GM23338 (cell line): ENCODE data around the gene SERPINB8. TPM values are rescaled to one million over a fixed set of nuclear protein-coding genes. Genes with fewer than 3 reads are reported as not detected.

Experiments used
- ETS1 ChIP-seq: IDR thresholded peaks from 2 replicates; pipeline ENCODE4 v1.6.1; 2016; ENCODE audit warnings: antibody characterized with exemption
- EZH2 ChIP-seq: fragments of 200-600 bp; sonication (generic); IDR thresholded peaks from one replicate; pipeline ENCODE4 v1.8.0; 2017; ENCODE audit warnings: antibody characterized with exemption, mild to moderate bottlenecking, low read depth; ENCODE audit not compliant: unreplicated experiment
- EZH2phosphoT487 ChIP-seq: fragments of 200-600 bp; sonication (generic); IDR thresholded peaks from one replicate; pipeline ENCODE4 v1.8.1; 2018; ENCODE audit warnings: antibody characterized with exemption; ENCODE audit not compliant: unreplicated experiment
- JUNB ChIP-seq: IDR thresholded peaks from one replicate; pipeline ENCODE4 v1.6.1; 2016; ENCODE audit warnings: antibody characterized with exemption; ENCODE audit not compliant: unreplicated experiment
- NANOG ChIP-seq: IDR thresholded peaks from 2 replicates; pipeline ENCODE4 v1.6.1; 2016; ENCODE audit warnings: antibody characterized with exemption, borderline replicate concordance
- ZNF331 ChIP-seq: fragments of 250-450 bp; sonication (Bioruptor Pico); IDR thresholded peaks from 2 replicates; pipeline ENCODE4 v1.5.0; 2020; ENCODE audit warnings: low read depth, mild to moderate bottlenecking, moderate library complexity
- ZNF462 ChIP-seq: fragments of 250-450 bp; sonication (Bioruptor Pico); IDR thresholded peaks from 2 replicates; pipeline ENCODE4 v1.5.0; 2020; ENCODE audit warnings: mild to moderate bottlenecking, moderate library complexity
- polyA plus RNA-seq: library from polyadenylated mRNA; unstranded; fragments of >200 nt; fragmentation: Nextera tagmentation; extraction: Ambion mirVana; gene quantifications from 2 replicates; pipeline ENCODE4 v1.2.1, GENCODE V29; 2016
- total RNA-seq: library from RNA; depleted of rRNA; stranded (reverse); fragments of >200 nt; shearing (Covaris generic); gene quantifications from 2 replicates; pipeline ENCODE4 v1.2.3, GENCODE V29; 2014
- TF ChIP-seq, protein P1 (sequence below): IDR thresholded peaks from one replicate; pipeline ENCODE4 v1.6.1; 2018; ENCODE audit warnings: antibody characterized with exemption; ENCODE audit not compliant: unreplicated experiment

The SERPINB8 gene
- total and polyA plus RNA-seq, 2 experiments from 2014 or later, result 0.50 to 2.1 TPM

DNA sequence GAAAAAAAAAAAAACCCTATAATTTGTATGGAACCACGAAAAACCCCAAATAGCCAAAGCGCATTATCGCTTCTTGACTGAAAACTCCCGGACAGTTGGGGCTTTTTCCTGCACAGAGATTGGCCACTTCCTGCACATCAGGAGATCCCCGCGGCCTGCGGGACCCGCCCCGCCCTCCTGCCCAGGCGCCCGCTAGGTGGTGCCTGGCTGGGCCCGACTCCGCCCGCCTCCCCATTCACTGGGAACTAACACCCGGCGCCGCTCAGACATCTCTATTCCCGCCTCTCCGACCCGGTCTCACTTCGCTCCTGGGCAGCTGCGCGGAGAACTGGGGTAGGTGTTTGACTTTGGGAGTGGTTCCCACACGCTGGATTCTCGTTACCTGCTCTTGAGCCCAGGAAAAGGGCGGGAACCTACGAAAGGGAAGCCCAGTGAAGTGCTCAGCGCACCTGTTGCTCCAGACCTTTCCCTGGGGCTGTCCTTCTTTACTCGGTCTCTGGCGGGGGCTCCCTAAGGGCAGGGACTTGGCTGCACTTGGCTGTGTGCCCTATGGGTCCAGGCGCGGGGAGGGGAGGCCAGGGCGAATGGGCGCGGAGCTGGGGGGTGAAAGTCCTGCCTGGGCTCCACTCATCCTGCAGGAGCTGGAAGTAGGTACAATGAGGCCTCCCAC, 20.7 kb upstream of the SERPINB8 start, which contains the start of gene HMSD (continued):
- no peak for TF ChIP-seq ZNF462 (CRISPR knock-in tag)
- TF ChIP-seq, protein P1, sequence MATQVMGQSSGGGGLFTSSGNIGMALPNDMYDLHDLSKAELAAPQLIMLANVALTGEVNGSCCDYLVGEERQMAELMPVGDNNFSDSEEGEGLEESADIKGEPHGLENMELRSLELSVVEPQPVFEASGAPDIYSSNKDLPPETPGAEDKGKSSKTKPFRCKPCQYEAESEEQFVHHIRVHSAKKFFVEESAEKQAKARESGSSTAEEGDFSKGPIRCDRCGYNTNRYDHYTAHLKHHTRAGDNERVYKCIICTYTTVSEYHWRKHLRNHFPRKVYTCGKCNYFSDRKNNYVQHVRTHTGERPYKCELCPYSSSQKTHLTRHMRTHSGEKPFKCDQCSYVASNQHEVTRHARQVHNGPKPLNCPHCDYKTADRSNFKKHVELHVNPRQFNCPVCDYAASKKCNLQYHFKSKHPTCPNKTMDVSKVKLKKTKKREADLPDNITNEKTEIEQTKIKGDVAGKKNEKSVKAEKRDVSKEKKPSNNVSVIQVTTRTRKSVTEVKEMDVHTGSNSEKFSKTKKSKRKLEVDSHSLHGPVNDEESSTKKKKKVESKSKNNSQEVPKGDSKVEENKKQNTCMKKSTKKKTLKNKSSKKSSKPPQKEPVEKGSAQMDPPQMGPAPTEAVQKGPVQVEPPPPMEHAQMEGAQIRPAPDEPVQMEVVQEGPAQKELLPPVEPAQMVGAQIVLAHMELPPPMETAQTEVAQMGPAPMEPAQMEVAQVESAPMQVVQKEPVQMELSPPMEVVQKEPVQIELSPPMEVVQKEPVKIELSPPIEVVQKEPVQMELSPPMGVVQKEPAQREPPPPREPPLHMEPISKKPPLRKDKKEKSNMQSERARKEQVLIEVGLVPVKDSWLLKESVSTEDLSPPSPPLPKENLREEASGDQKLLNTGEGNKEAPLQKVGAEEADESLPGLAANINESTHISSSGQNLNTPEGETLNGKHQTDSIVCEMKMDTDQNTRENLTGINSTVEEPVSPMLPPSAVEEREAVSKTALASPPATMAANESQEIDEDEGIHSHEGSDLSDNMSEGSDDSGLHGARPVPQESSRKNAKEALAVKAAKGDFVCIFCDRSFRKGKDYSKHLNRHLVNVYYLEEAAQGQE, result no peak
- no peak for TF ChIP-seq ETS1
- no peak for TF ChIP-seq EZH2phosphoT487
- no peak for TF ChIP-seq JUNB
- TF ChIP-seq NANOG, result no peak
- no peak for TF ChIP-seq EZH2
- no peak for TF ChIP-seq ZNF331 (CRISPR knock-in tag)
